Thymus (tissue), 11 donors: Measurements from ENCODE around the gene ZNF813. TPM values are rescaled to one million over a fixed set of nuclear protein-coding genes. Genes with fewer than 3 reads are reported as not detected.
"Not testable (repeated sequence)": the region's sequence is repeated elsewhere in the genome, so short reads cannot be mapped to it uniquely, and the experiment has no call there.

Experiments used
- DNase-seq, 9 donors: peaks; one replicate each; pipeline ENCODE4 v3.0.0-alpha.2; 2013; ENCODE audit warnings: low spot score in 9 of 9, low read depth in 6 of 9, missing footprints in 1 of 9
- H3K27ac ChIP-seq, 2 donors: one replicate each; pipeline ENCODE4 v1.5.1; 2013; ENCODE audit warnings: control low read depth in 1 of 2, low read depth in 1 of 2, low read length in 1 of 2, mild to moderate bottlenecking in 1 of 2, moderate library complexity in 1 of 2
- H3K27me3 ChIP-seq, 2 donors: one replicate each; pipeline ENCODE4 v1.5.1; 2013; ENCODE audit warnings: low read length in 1 of 2; ENCODE audit not compliant: control insufficient read depth in 2 of 2, insufficient read depth in 1 of 2
- H3K36me3 ChIP-seq, 2 donors: one replicate each; pipeline ENCODE4 v1.5.1; 2013; ENCODE audit warnings: low read length in 1 of 2, mild to moderate bottlenecking in 1 of 2, moderate library complexity in 1 of 2; ENCODE audit not compliant: control insufficient read depth in 2 of 2, insufficient read depth in 2 of 2
- H3K4me1 ChIP-seq, 2 donors: one replicate each; pipeline ENCODE4 v1.5.1; 2013; ENCODE audit warnings: low read length in 2 of 2; ENCODE audit not compliant: control insufficient read depth in 2 of 2, insufficient read depth in 2 of 2
- H3K4me3 ChIP-seq, 2 donors: one replicate each; pipeline ENCODE4 v1.5.1; 2013; ENCODE audit warnings: low read length in 2 of 2, control low read depth in 1 of 2, mild to moderate bottlenecking in 1 of 2
- H3K9me3 ChIP-seq, 2 donors: one replicate each; pipeline ENCODE4 v1.5.1; 2013; ENCODE audit warnings: low read length in 1 of 2, mild to moderate bottlenecking in 1 of 2; ENCODE audit not compliant: control insufficient read depth in 2 of 2, insufficient read depth in 1 of 2
- WGBS: extraction: QIAGEN DNeasy Blood & Tissue Kit; methylation state at CpG from one replicate; pipeline ENCODE4 v1.1.7; 2013; 5-methylcytosine and 5-hydroxymethylcytosine counted together
- polyA plus RNA-seq: library from polyadenylated mRNA; stranded (reverse); fragments of 200-250 nt; gene quantifications from one replicate; pipeline ENCODE4 v1.2.3, GENCODE V29; 2013
- total RNA-seq: library from RNA; stranded (reverse); fragments of 120-200 nt; gene quantifications from one replicate; pipeline ENCODE4 v1.2.4, GENCODE V29; 2013
- donor health status: healthy.

The ZNF813 gene
- total and polyA plus RNA-seq, 2 donors = 2.5 to 4.6 TPM

GRCh38 chr19:53511933-53512374 is 44.4 kb downstream of the ZNF813 start:
- H3K4me1 ChIP-seq = no peaks in the 10 kb centered on the region
- DNase-seq = peak in 4 of 9 donors; percentile 12 to 42 (median 23)
- no peaks in the 10 kb centered on the region for H3K36me3 ChIP-seq
- no peak overlapping the region for H3K27ac ChIP-seq
- 42% methylated on average over 11 of the region's 11 CpGs for WGBS
- no peaks in the 10 kb centered on the region for H3K27me3 ChIP-seq
- H3K9me3 ChIP-seq = no peaks in the 10 kb centered on the region
- H3K4me3 ChIP-seq = no peak overlapping the region

GRCh38 chr19:53515047-53515446 is 47.5 kb downstream of the ZNF813 start:
- H3K27me3 ChIP-seq, H3K27ac ChIP-seq, H3K4me3 ChIP-seq, H3K36me3 ChIP-seq, DNase-seq, H3K4me1 ChIP-seq, H3K9me3 ChIP-seq: not testable (repeated sequence)
- WGBS = 98% methylated on average over 3 of the region's 3 CpGs

GRCh38 chr19:53517114-53517741 is 49.7 kb downstream of the ZNF813 start:
- Histone ChIP-seq H3K27me3 (no peaks in the 10 kb centered on the region), H3K4me1 (peaks cover 7 to 8% of the 10 kb centered on the region in 2 donors), H3K36me3 (no peaks in the 10 kb centered on the region), H3K4me3 (no peak overlapping the region), H3K9me3 (peaks cover 0 to 8% of the 10 kb centered on the region in 2 donors), H3K27ac (no peak overlapping the region)
- WGBS = 60% methylated on average over 5 of the region's 5 CpGs
- no peak for DNase-seq

- peaks cover 0 to 12% of the 10 kb centered on the region in 2 donors for H3K9me3 ChIP-seq
- 92% methylated on average over 4 of the region's 4 CpGs for WGBS
- H3K36me3 ChIP-seq = no peaks in the 10 kb centered on the region
- H3K4me1 ChIP-seq = peaks cover 7 to 8% of the 10 kb centered on the region in 2 donors
- DNase-seq = no peak
- H3K4me3 ChIP-seq = no peak overlapping the region
- H3K27ac ChIP-seq = no peak overlapping the region
- H3K27me3 ChIP-seq = no peaks in the 10 kb centered on the region
These were observed 50.6 kb downstream of the ZNF813 start for GRCh38 chr19:53518121-53518520.

GRCh38 chr19:53518716-53519115 is 51.2 kb downstream of the ZNF813 start:
- H3K27me3 ChIP-seq = no peaks in the 10 kb centered on the region
- 92% methylated on average over 1 of the region's 1 CpG for WGBS
- H3K36me3 ChIP-seq = no peaks in the 10 kb centered on the region
- H3K9me3 ChIP-seq = peaks cover 0 to 12% of the 10 kb centered on the region in 2 donors
- H3K27ac ChIP-seq = no peak overlapping the region
- no peak overlapping the region for H3K4me3 ChIP-seq
- DNase-seq = no peak
- peaks cover 7 to 8% of the 10 kb centered on the region in 2 donors for H3K4me1 ChIP-seq

- Histone ChIP-seq H3K36me3 (no peaks in the 10 kb centered on the region), H3K9me3 (peaks cover 0 to 12% of the 10 kb centered on the region in 2 donors), H3K4me3 (no peak overlapping the region), H3K27me3 (no peaks in the 10 kb centered on the region), H3K4me1 (peaks cover 7 to 8% of the 10 kb centered on the region in 2 donors), H3K27ac (no peak overlapping the region)
- WGBS = 97% methylated on average over 7 of the region's 7 CpGs
- no peak for DNase-seq
These were observed 51.9 kb downstream of the ZNF813 start for GRCh38 chr19:53519446-53519845.

- H3K4me1 ChIP-seq = peaks cover 7 to 8% of the 10 kb centered on the region in 2 donors
- DNase-seq = no peak
- H3K27ac ChIP-seq = peak overlapping the region; percentile 64 to 85
- no peaks in the 10 kb centered on the region for H3K27me3 ChIP-seq
- peaks cover 0 to 12% of the 10 kb centered on the region in 2 donors for H3K9me3 ChIP-seq
- 81% methylated on average over 13 of the region's 13 CpGs for WGBS
- no peaks in the 10 kb centered on the region for H3K36me3 ChIP-seq
- peak overlapping the region; percentile 64 to 72 for H3K4me3 ChIP-seq
These were observed 52.6 kb downstream of the ZNF813 start for GRCh38 chr19:53520163-53520546.

- H3K4me1 ChIP-seq = peaks cover 7 to 8% of the 10 kb centered on the region in 2 donors
- 2% methylated on average over 46 of the region's 46 CpGs for WGBS
- no peaks in the 10 kb centered on the region for H3K36me3 ChIP-seq
- peak overlapping the region; percentile 64 to 72 for H3K4me3 ChIP-seq
- H3K27me3 ChIP-seq = no peaks in the 10 kb centered on the region
- H3K9me3 ChIP-seq = peaks cover 0 to 12% of the 10 kb centered on the region in 2 donors
- DNase-seq = peak; percentile 94 to 99 (median 97)
- peak overlapping the region; percentile 67 to 85 for H3K27ac ChIP-seq
These were observed 53.2 kb downstream of the ZNF813 start for GRCh38 chr19:53520547-53521372.
